Osteocyte (in vitro differentiated cells): Measurements from ENCODE around the gene CHPT1. TPM values are rescaled to one million over a fixed set of nuclear protein-coding genes. Genes with fewer than 3 reads are reported as not detected.

Experiments
- DNase-seq: peaks from one replicate; pipeline ENCODE4 v3.0.0; 2021; ENCODE audit warnings: mixed read lengths; ENCODE audit not compliant: unreplicated experiment; ENCODE audit errors: extremely low spot score
- H3K27ac Mint-ChIP-seq: one replicate; pipeline ENCODE4 v1.8.0; 2021; ENCODE audit warnings: mild to moderate bottlenecking, mixed read lengths; ENCODE audit not compliant: unreplicated experiment
- H3K27me3 Mint-ChIP-seq: one replicate; pipeline ENCODE4 v1.8.0; 2021; ENCODE audit warnings: mixed read lengths; ENCODE audit not compliant: unreplicated experiment
- H3K36me3 Mint-ChIP-seq: one replicate; pipeline ENCODE4 v1.8.0; 2021; ENCODE audit warnings: mixed read lengths; ENCODE audit not compliant: unreplicated experiment
- H3K4me1 Mint-ChIP-seq: one replicate; pipeline ENCODE4 v1.8.0; 2021; ENCODE audit warnings: mixed read lengths; ENCODE audit not compliant: unreplicated experiment
- H3K4me3 Mint-ChIP-seq: one replicate; pipeline ENCODE4 v1.8.0; 2021; ENCODE audit warnings: mild to moderate bottlenecking, moderate library complexity, mixed read lengths; ENCODE audit not compliant: unreplicated experiment
- H3K9me3 Mint-ChIP-seq: one replicate; pipeline ENCODE4 v1.8.0; 2021; ENCODE audit warnings: mixed read lengths; ENCODE audit not compliant: unreplicated experiment
- CTCF ChIP-seq: fragments of 200-600 bp; sonication (generic); IDR thresholded peaks from 2 replicates; pipeline ENCODE4 v1.5.0; 2021; ENCODE audit warnings: antibody characterized with exemption, mild to moderate bottlenecking, moderate library complexity
- total RNA-seq: library from RNA; stranded (reverse); gene quantifications from 2 replicates; pipeline ENCODE4 v1.2.1, GENCODE V29; 2021

CHPT1 gene
- total RNA-seq, 1 donor from 2014 or later: 26.7 TPM

GRCh38 chr12:101720118-101720517 lies 22.7 kb downstream of the CHPT1 start:
- Mint-ChIP-seq H3K36me3 (peaks cover 8% of the 10 kb centered on the region), H3K27me3 (no peaks in the 10 kb centered on the region), H3K27ac (no peak overlapping the region), H3K9me3 (no peaks in the 10 kb centered on the region), H3K4me1 (peaks cover 3% of the 10 kb centered on the region), H3K4me3 (no peak overlapping the region)
- no peak for DNase-seq
- no peak for TF ChIP-seq CTCF

- peaks cover 3% of the 10 kb centered on the region for H3K4me1 Mint-ChIP-seq
- no peaks in the 10 kb centered on the region for H3K9me3 Mint-ChIP-seq
- no peaks in the 10 kb centered on the region for H3K27me3 Mint-ChIP-seq
- peaks cover 9% of the 10 kb centered on the region for H3K36me3 Mint-ChIP-seq
- TF ChIP-seq CTCF: no peak
- no peak overlapping the region for H3K27ac Mint-ChIP-seq
- DNase-seq: no peak
- H3K4me3 Mint-ChIP-seq: no peak overlapping the region
Observed at GRCh38 chr12:101722392-101722791, 25.0 kb downstream of the CHPT1 start.

GRCh38 chr12:101727098-101727497 lies 29.7 kb downstream of the CHPT1 start:
- no peaks in the 10 kb centered on the region for H3K4me1 Mint-ChIP-seq
- no peak overlapping the region for H3K27ac Mint-ChIP-seq
- no peaks in the 10 kb centered on the region for H3K27me3 Mint-ChIP-seq
- no peaks in the 10 kb centered on the region for H3K9me3 Mint-ChIP-seq
- peaks cover 9% of the 10 kb centered on the region for H3K36me3 Mint-ChIP-seq
- DNase-seq: no peak
- no peak overlapping the region for H3K4me3 Mint-ChIP-seq
- no peak for TF ChIP-seq CTCF

- Mint-ChIP-seq H3K9me3 (no peaks in the 10 kb centered on the region), H3K27ac (no peak overlapping the region), H3K27me3 (no peaks in the 10 kb centered on the region), H3K4me1 (no peaks in the 10 kb centered on the region), H3K4me3 (no peak overlapping the region), H3K36me3 (peaks cover 10% of the 10 kb centered on the region)
- DNase-seq: no peak
- no peak for TF ChIP-seq CTCF
Observed at GRCh38 chr12:101729842-101730241, 32.4 kb downstream of the CHPT1 start.

- no peak for DNase-seq
- no peak for TF ChIP-seq CTCF
- no peaks in the 10 kb centered on the region for H3K27me3 Mint-ChIP-seq
Observed at GRCh38 chr12:101732318-101732717, 34.9 kb downstream of the CHPT1 start.

More at GRCh38 chr12:101732318-101732717, 34.9 kb downstream of the CHPT1 start:
- Mint-ChIP-seq H3K4me3 (no peak overlapping the region), H3K27ac (no peak overlapping the region), H3K4me1 (no peaks in the 10 kb centered on the region), H3K36me3 (peaks cover 7% of the 10 kb centered on the region), H3K9me3 (no peaks in the 10 kb centered on the region)
